GM23338 (cell line): ENCODE results near the gene MAN1C1. TPM values are rescaled to one million over a fixed set of nuclear protein-coding genes. Genes with fewer than 3 reads are reported as not detected.

ENCODE experiments used
- ATAC-seq: fragments of 200-7000 bp; cut with Tn5 transposase; 3 replicates; pipeline ENCODE4 v1.9.1; 2020
- DNase-seq: peaks from one replicate; pipeline ENCODE4 v3.0.0-alpha.2; 2015; ENCODE audit warnings: low spot score
- H2AFZ ChIP-seq: fragments of 200-600 bp; sonication (generic); 2 replicates; pipeline ENCODE4 v1.8.0; 2016; ENCODE audit warnings: antibody characterized with exemption, mild to moderate bottlenecking, moderate library complexity
- H3F3A ChIP-seq: fragments of 200-600 bp; sonication (generic); replicated peaks from 2 replicates; pipeline ENCODE4 v1.8.0; 2017; ENCODE audit warnings: antibody characterized with exemption, mixed run types, low read depth
- H3K27ac ChIP-seq: fragments of 200-600 bp; sonication (generic); 2 replicates; pipeline ENCODE4 v1.6.1; 2016; ENCODE audit warnings: low read depth
- H3K27me3 ChIP-seq: fragments of 200-600 bp; sonication (generic); 2 replicates; pipeline ENCODE4 v1.8.0; 2016; ENCODE audit warnings: mild to moderate bottlenecking, mixed run types, moderate library complexity; ENCODE audit not compliant: insufficient read depth
- H3K36me3 ChIP-seq: fragments of 200-600 bp; sonication (generic); 2 replicates; pipeline ENCODE4 v1.8.0; 2016; ENCODE audit warnings: mild to moderate bottlenecking; ENCODE audit not compliant: insufficient read depth
- H3K4me1 ChIP-seq: fragments of 200-600 bp; sonication (generic); 2 replicates; pipeline ENCODE4 v1.8.0; 2016; ENCODE audit warnings: mild to moderate bottlenecking, moderate library complexity; ENCODE audit not compliant: insufficient read depth
- H3K4me2 ChIP-seq: fragments of 200-600 bp; sonication (generic); 2 replicates; pipeline ENCODE4 v1.7.1; 2017; ENCODE audit warnings: mixed run types
- H3K4me3 ChIP-seq: fragments of 200-600 bp; sonication (generic); 2 replicates; pipeline ENCODE4 v1.6.1; 2016; ENCODE audit warnings: mixed run types
- H3K79me2 ChIP-seq: fragments of 200-600 bp; sonication (generic); replicated peaks from 2 replicates; pipeline ENCODE4 v1.8.0; 2017; ENCODE audit warnings: mild to moderate bottlenecking; ENCODE audit not compliant: insufficient read depth
- H3K9me2 ChIP-seq: fragments of 200-600 bp; sonication (generic); 2 replicates; pipeline ENCODE4 v1.8.0; 2017; ENCODE audit not compliant: insufficient read depth
- H4K20me1 ChIP-seq: fragments of 200-600 bp; sonication (generic); replicated peaks from 2 replicates; pipeline ENCODE4 v1.8.0; 2017; ENCODE audit warnings: mild to moderate bottlenecking; ENCODE audit not compliant: insufficient read depth
- H3K27ac Mint-ChIP-seq: 2 replicates; pipeline ENCODE4 v1.8.0; 2020; ENCODE audit warnings: inconsistent platforms, mild to moderate bottlenecking, moderate library complexity, mixed read lengths
- H3K27me3 Mint-ChIP-seq: 3 replicates; pipeline ENCODE4 v1.8.0; 2022; ENCODE audit warnings: low read depth, mild to moderate bottlenecking, moderate library complexity, mixed read lengths, inconsistent platforms; ENCODE audit not compliant: insufficient read depth, poor library complexity
- H3K36me3 Mint-ChIP-seq: 3 replicates; pipeline ENCODE4 v1.8.0; 2021; ENCODE audit warnings: low read depth, mild to moderate bottlenecking, inconsistent platforms, moderate library complexity, mixed read lengths
- H3K4me1 Mint-ChIP-seq: 3 replicates; pipeline ENCODE4 v1.8.0; 2020; ENCODE audit warnings: mild to moderate bottlenecking, inconsistent platforms, mixed read lengths
- H3K4me3 Mint-ChIP-seq: 3 replicates; pipeline ENCODE4 v1.8.0; 2021; ENCODE audit warnings: moderate library complexity, mild to moderate bottlenecking, inconsistent platforms, mixed read lengths
- H3K9me3 Mint-ChIP-seq: 3 replicates; pipeline ENCODE4 v1.8.0; 2020; ENCODE audit warnings: moderate library complexity, mild to moderate bottlenecking, inconsistent platforms, mixed read lengths
- CREB1 ChIP-seq: fragments of 250-450 bp; sonication (Bioruptor Pico); IDR thresholded peaks from 2 replicates; pipeline ENCODE4 v1.5.0; 2020; ENCODE audit warnings: low read depth, mild to moderate bottlenecking, moderate library complexity
- EZH2 ChIP-seq: fragments of 200-600 bp; sonication (generic); IDR thresholded peaks from one replicate; pipeline ENCODE4 v1.8.0; 2017; ENCODE audit warnings: antibody characterized with exemption, mild to moderate bottlenecking, low read depth; ENCODE audit not compliant: unreplicated experiment
- EZH2phosphoT487 ChIP-seq: fragments of 200-600 bp; sonication (generic); IDR thresholded peaks from one replicate; pipeline ENCODE4 v1.8.1; 2018; ENCODE audit warnings: antibody characterized with exemption; ENCODE audit not compliant: unreplicated experiment
- JUNB ChIP-seq: IDR thresholded peaks from one replicate; pipeline ENCODE4 v1.6.1; 2016; ENCODE audit warnings: antibody characterized with exemption; ENCODE audit not compliant: unreplicated experiment
- NANOG ChIP-seq: IDR thresholded peaks from 2 replicates; pipeline ENCODE4 v1.6.1; 2016; ENCODE audit warnings: antibody characterized with exemption, borderline replicate concordance
- POLR2AphosphoS5 ChIP-seq: IDR thresholded peaks from 2 replicates; pipeline ENCODE4 v1.6.1; 2016; ENCODE audit warnings: antibody characterized with exemption, low read depth
- STAT1 ChIP-seq: IDR thresholded peaks from one replicate; pipeline ENCODE4 v1.6.1; 2016; ENCODE audit warnings: antibody characterized with exemption; ENCODE audit not compliant: unreplicated experiment
- ZNF114 ChIP-seq: fragments of 250-450 bp; sonication (Bioruptor Pico); IDR thresholded peaks from 2 replicates; pipeline ENCODE4 v1.5.0; 2020; ENCODE audit warnings: mild to moderate bottlenecking, moderate library complexity
- ZNF331 ChIP-seq: fragments of 250-450 bp; sonication (Bioruptor Pico); IDR thresholded peaks from 2 replicates; pipeline ENCODE4 v1.5.0; 2020; ENCODE audit warnings: low read depth, mild to moderate bottlenecking, moderate library complexity
- polyA plus RNA-seq: library from polyadenylated mRNA; unstranded; fragments of >200 nt; fragmentation: Nextera tagmentation; extraction: Ambion mirVana; gene quantifications from 2 replicates; pipeline ENCODE4 v1.2.1, GENCODE V29; 2016
- total RNA-seq: library from RNA; depleted of rRNA; stranded (reverse); fragments of >200 nt; shearing (Covaris generic); gene quantifications from 2 replicates; pipeline ENCODE4 v1.2.3, GENCODE V29; 2014
- TF ChIP-seq, protein P1 (sequence below): IDR thresholded peaks from 2 replicates; pipeline ENCODE4 v1.6.1; 2016; ENCODE audit warnings: antibody characterized with exemption
- TF ChIP-seq, protein P2 (sequence below), 2 experiments: fragments of 200-600 bp in 1 of 2; sonication (generic) in 1 of 2; conservative IDR thresholded peaks; 2 replicates each; pipeline versions ENCODE4 v1.5.1 to v1.6.1; 2016 to 2017; ENCODE audit warnings: antibody characterized with exemption in 2 of 2, low read depth in 2 of 2, mild to moderate bottlenecking in 2 of 2, moderate library complexity in 1 of 2
- TF ChIP-seq, protein P3 (sequence below): fragments of 250-450 bp; sonication (Bioruptor Pico); IDR thresholded peaks from 2 replicates; pipeline ENCODE4 v1.5.0; 2020; ENCODE audit warnings: mild to moderate bottlenecking, moderate library complexity
- TF ChIP-seq, protein P4 (sequence below): IDR thresholded peaks from one replicate; pipeline ENCODE4 v1.6.1; 2018; ENCODE audit warnings: antibody characterized with exemption; ENCODE audit not compliant: unreplicated experiment

MAN1C1 gene
- total and polyA plus RNA-seq, 2 experiments from 2014 or later, result 5.4 to 13.6 TPM

DNA sequence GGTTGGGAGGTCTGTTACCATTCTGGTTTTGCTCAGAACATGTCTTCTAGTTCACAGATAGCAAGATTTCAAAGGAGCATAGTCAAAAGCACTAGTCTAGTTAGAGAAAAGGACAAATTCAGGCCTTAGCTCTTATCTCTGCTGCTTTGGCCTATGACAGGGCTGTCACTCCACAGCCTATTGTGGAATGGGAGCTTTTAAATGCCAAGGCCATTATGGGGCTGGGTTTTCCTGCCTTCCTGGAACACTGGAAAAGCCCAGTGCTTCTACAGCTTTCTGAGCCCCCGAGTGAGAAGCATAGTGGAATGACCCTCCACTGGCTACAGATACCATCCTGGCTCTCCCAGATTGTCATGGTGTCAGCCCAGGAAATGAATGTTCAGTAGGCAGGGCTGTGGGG lies 212.5 kb downstream of the MAN1C1 start:
- Mint-ChIP-seq H3K9me3 (no peaks in the 10 kb centered on the region), H3K4me3 (no peak overlapping the region), H3K27me3 (no peaks in the 10 kb centered on the region), H3K36me3 (peaks cover 57% of the 10 kb centered on the region), H3K4me1 (no peaks in the 10 kb centered on the region), H3K27ac (no peak overlapping the region)
- Histone ChIP-seq H3K4me2 (no peak overlapping the region), H3K9me2 (no peaks in the 10 kb centered on the region), H3K36me3 (peaks cover 51% of the 10 kb centered on the region), H3K27me3 (no peaks in the 10 kb centered on the region), H3K4me3 (no peak overlapping the region), H3F3A (peaks cover 4% of the 10 kb centered on the region; the same call in 1 of the 2 replicates), H3K79me2 (0 out of 2 replicates have a peak, but pooled peaks cover 9% of the 10 kb centered on the region), H4K20me1 (peaks cover 17% of the 10 kb centered on the region), H3K4me1 (no peaks in the 10 kb centered on the region), H3K27ac (no peak overlapping the region), H2AFZ (no peak overlapping the region)
- DNase-seq, result no peak
- no peak for ATAC-seq
- TF ChIP-seq, protein P1, sequence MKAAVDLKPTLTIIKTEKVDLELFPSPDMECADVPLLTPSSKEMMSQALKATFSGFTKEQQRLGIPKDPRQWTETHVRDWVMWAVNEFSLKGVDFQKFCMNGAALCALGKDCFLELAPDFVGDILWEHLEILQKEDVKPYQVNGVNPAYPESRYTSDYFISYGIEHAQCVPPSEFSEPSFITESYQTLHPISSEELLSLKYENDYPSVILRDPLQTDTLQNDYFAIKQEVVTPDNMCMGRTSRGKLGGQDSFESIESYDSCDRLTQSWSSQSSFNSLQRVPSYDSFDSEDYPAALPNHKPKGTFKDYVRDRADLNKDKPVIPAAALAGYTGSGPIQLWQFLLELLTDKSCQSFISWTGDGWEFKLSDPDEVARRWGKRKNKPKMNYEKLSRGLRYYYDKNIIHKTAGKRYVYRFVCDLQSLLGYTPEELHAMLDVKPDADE, result no peak
- TF ChIP-seq, protein P2, sequence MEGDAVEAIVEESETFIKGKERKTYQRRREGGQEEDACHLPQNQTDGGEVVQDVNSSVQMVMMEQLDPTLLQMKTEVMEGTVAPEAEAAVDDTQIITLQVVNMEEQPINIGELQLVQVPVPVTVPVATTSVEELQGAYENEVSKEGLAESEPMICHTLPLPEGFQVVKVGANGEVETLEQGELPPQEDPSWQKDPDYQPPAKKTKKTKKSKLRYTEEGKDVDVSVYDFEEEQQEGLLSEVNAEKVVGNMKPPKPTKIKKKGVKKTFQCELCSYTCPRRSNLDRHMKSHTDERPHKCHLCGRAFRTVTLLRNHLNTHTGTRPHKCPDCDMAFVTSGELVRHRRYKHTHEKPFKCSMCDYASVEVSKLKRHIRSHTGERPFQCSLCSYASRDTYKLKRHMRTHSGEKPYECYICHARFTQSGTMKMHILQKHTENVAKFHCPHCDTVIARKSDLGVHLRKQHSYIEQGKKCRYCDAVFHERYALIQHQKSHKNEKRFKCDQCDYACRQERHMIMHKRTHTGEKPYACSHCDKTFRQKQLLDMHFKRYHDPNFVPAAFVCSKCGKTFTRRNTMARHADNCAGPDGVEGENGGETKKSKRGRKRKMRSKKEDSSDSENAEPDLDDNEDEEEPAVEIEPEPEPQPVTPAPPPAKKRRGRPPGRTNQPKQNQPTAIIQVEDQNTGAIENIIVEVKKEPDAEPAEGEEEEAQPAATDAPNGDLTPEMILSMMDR (conservative IDR thresholded peaks at IDR 0.05; ENCODE audit: low read depth in 2 of 2), result no peak
- TF ChIP-seq JUNB, result no peak
- no peak for TF ChIP-seq EZH2phosphoT487
- no peak for TF ChIP-seq CREB1 (CRISPR knock-in tag)
- TF ChIP-seq, protein P3, sequence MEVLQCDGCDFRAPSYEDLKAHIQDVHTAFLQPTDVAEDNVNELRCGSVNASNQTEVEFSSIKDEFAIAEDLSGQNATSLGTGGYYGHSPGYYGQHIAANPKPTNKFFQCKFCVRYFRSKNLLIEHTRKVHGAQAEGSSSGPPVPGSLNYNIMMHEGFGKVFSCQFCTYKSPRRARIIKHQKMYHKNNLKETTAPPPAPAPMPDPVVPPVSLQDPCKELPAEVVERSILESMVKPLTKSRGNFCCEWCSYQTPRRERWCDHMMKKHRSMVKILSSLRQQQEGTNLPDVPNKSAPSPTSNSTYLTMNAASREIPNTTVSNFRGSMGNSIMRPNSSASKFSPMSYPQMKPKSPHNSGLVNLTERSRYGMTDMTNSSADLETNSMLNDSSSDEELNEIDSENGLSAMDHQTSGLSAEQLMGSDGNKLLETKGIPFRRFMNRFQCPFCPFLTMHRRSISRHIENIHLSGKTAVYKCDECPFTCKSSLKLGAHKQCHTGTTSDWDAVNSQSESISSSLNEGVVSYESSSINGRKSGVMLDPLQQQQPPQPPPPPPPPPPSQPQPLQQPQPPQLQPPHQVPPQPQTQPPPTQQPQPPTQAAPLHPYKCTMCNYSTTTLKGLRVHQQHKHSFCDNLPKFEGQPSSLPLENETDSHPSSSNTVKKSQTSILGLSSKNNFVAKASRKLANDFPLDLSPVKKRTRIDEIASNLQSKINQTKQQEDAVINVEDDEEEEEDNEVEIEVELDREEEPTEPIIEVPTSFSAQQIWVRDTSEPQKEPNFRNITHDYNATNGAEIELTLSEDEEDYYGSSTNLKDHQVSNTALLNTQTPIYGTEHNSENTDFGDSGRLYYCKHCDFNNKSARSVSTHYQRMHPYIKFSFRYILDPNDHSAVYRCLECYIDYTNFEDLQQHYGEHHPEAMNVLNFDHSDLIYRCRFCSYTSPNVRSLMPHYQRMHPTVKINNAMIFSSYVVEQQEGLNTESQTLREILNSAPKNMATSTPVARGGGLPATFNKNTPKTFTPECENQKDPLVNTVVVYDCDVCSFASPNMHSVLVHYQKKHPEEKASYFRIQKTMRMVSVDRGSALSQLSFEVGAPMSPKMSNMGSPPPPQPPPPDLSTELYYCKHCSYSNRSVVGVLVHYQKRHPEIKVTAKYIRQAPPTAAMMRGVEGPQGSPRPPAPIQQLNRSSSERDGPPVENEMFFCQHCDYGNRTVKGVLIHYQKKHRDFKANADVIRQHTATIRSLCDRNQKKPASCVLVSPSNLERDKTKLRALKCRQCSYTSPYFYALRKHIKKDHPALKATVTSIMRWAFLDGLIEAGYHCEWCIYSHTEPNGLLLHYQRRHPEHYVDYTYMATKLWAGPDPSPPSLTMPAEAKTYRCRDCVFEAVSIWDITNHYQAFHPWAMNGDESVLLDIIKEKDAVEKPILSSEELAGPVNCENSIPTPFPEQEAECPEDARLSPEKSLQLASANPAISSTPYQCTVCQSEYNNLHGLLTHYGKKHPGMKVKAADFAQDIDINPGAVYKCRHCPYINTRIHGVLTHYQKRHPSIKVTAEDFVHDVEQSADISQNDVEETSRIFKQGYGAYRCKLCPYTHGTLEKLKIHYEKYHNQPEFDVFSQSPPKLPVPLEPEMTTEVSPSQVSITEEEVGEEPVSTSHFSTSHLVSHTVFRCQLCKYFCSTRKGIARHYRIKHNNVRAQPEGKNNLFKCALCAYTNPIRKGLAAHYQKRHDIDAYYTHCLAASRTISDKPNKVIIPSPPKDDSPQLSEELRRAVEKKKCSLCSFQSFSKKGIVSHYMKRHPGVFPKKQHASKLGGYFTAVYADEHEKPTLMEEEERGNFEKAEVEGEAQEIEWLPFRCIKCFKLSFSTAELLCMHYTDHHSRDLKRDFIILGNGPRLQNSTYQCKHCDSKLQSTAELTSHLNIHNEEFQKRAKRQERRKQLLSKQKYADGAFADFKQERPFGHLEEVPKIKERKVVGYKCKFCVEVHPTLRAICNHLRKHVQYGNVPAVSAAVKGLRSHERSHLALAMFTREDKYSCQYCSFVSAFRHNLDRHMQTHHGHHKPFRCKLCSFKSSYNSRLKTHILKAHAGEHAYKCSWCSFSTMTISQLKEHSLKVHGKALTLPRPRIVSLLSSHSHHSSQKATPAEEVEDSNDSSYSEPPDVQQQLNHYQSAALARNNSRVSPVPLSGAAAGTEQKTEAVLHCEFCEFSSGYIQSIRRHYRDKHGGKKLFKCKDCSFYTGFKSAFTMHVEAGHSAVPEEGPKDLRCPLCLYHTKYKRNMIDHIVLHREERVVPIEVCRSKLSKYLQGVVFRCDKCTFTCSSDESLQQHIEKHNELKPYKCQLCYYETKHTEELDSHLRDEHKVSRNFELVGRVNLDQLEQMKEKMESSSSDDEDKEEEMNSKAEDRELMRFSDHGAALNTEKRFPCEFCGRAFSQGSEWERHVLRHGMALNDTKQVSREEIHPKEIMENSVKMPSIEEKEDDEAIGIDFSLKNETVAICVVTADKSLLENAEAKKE (CRISPR knock-in tag), result no peak
- no peak for TF ChIP-seq ZNF114 (CRISPR knock-in tag)
- TF ChIP-seq, protein P4, sequence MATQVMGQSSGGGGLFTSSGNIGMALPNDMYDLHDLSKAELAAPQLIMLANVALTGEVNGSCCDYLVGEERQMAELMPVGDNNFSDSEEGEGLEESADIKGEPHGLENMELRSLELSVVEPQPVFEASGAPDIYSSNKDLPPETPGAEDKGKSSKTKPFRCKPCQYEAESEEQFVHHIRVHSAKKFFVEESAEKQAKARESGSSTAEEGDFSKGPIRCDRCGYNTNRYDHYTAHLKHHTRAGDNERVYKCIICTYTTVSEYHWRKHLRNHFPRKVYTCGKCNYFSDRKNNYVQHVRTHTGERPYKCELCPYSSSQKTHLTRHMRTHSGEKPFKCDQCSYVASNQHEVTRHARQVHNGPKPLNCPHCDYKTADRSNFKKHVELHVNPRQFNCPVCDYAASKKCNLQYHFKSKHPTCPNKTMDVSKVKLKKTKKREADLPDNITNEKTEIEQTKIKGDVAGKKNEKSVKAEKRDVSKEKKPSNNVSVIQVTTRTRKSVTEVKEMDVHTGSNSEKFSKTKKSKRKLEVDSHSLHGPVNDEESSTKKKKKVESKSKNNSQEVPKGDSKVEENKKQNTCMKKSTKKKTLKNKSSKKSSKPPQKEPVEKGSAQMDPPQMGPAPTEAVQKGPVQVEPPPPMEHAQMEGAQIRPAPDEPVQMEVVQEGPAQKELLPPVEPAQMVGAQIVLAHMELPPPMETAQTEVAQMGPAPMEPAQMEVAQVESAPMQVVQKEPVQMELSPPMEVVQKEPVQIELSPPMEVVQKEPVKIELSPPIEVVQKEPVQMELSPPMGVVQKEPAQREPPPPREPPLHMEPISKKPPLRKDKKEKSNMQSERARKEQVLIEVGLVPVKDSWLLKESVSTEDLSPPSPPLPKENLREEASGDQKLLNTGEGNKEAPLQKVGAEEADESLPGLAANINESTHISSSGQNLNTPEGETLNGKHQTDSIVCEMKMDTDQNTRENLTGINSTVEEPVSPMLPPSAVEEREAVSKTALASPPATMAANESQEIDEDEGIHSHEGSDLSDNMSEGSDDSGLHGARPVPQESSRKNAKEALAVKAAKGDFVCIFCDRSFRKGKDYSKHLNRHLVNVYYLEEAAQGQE, result no peak
- no peak for TF ChIP-seq EZH2
- no peak for TF ChIP-seq NANOG
- no peak for TF ChIP-seq STAT1
- no peak for TF ChIP-seq POLR2AphosphoS5
- no peak for TF ChIP-seq ZNF331 (CRISPR knock-in tag)
